Right atrium auricular region (tissue), 2 donors: ENCODE results near the gene CD300LG. TPM values are rescaled to one million over a fixed set of nuclear protein-coding genes. Genes with fewer than 3 reads are reported as not detected.

ENCODE experiments used
- DNase-seq: peaks from one replicate; pipeline ENCODE4 v3.0.0-alpha.2; 2019; ENCODE audit warnings: low spot score
- H3K27ac ChIP-seq, 2 donors: fragments of 200-600 bp; sonication (generic); 1 replicate in 1 of 2; 2 replicates in 1 of 2; pipeline ENCODE4 v1.5.1; 2016 to 2019
- H3K27me3 ChIP-seq, 2 donors: fragments of 200-600 bp; sonication (generic); one replicate each; pipeline versions ENCODE4 v1.5.1 to v1.6.0; 2017 to 2019
- H3K36me3 ChIP-seq: fragments of 200-600 bp; sonication (generic); one replicate; pipeline ENCODE4 v1.5.1; 2016
- H3K4me1 ChIP-seq, 2 donors: fragments of 200-600 bp; sonication (generic); one replicate each; pipeline versions ENCODE4 v1.5.1 to v1.6.0; 2017 to 2019
- H3K4me3 ChIP-seq, 2 donors: fragments of 200-600 bp; sonication (generic); 1 replicate in 1 of 2; 2 replicates in 1 of 2; pipeline ENCODE4 v1.5.1; 2017 to 2019; ENCODE audit warnings: mild to moderate bottlenecking in 1 of 2, moderate library complexity in 1 of 2
- H3K9me3 ChIP-seq, 2 donors: fragments of 200-600 bp; sonication (generic); one replicate each; pipeline ENCODE4 v1.5.1; 2019
- total RNA-seq, 2 donors: library from RNA; depleted of rRNA; stranded (reverse); fragments of >200 nt; gene quantifications; one replicate each; pipeline ENCODE4 v1.1.0, GENCODE V29; 2016
- TF ChIP-seq, protein P1 (sequence below), 2 donors: fragments of 200-600 bp; sonication (generic); IDR thresholded peaks; one replicate each; pipeline ENCODE4 v1.5.1; 2019; ENCODE audit warnings: antibody characterized with exemption in 2 of 2

Gene CD300LG
- total RNA-seq, 2 donors from 2014 or later, result 11.8 to 30.4 TPM

DNA sequence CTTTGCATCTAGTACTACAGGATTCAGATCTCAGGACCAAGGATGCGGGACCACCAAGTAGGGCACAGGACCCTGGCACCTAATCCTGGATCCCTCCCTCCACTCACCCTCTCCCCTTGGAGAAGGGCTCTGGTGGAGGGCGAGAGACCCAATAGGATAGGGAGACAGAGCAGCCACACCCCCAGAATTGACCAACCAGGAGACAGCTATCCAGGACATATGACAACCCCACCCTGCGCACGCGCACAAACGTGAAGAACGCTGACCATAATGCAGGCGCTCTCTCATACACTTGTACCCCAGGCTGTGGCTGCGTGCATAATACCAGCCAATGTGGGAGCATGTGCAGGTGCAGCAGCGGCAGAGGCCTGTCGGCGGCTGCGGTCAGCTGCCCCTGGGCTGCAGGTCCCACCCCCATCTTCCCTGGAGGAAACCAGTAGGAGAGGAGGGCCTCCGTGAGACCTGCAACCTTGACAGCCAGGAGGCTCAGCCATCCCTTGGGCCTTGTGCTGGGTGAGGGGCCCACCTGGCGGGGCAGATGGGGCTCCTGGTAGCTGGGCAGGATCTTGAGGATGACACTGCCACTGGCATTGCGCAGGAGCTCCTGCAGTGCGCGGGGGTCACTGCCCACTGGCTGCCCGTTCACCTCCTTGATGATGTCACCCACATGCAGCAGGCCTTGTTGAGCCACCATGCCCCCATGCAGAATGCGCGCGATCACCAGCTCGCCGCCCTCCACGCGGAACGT is 35.0 kb downstream of the CD300LG start:
- Histone ChIP-seq H3K9me3 (no peaks in the 10 kb centered on the region), H3K27me3 (no peaks in the 10 kb centered on the region), H3K36me3 (peaks cover 24% of the 10 kb centered on the region), H3K4me3 (no peak overlapping the region), H3K4me1 (peaks cover 0 to 18% of the 10 kb centered on the region in 2 donors), H3K27ac (no peak overlapping the region)
- no peak for DNase-seq
- TF ChIP-seq, protein P1, sequence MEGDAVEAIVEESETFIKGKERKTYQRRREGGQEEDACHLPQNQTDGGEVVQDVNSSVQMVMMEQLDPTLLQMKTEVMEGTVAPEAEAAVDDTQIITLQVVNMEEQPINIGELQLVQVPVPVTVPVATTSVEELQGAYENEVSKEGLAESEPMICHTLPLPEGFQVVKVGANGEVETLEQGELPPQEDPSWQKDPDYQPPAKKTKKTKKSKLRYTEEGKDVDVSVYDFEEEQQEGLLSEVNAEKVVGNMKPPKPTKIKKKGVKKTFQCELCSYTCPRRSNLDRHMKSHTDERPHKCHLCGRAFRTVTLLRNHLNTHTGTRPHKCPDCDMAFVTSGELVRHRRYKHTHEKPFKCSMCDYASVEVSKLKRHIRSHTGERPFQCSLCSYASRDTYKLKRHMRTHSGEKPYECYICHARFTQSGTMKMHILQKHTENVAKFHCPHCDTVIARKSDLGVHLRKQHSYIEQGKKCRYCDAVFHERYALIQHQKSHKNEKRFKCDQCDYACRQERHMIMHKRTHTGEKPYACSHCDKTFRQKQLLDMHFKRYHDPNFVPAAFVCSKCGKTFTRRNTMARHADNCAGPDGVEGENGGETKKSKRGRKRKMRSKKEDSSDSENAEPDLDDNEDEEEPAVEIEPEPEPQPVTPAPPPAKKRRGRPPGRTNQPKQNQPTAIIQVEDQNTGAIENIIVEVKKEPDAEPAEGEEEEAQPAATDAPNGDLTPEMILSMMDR (IDR thresholded peaks at IDR 0.05), result no peak

DNA sequence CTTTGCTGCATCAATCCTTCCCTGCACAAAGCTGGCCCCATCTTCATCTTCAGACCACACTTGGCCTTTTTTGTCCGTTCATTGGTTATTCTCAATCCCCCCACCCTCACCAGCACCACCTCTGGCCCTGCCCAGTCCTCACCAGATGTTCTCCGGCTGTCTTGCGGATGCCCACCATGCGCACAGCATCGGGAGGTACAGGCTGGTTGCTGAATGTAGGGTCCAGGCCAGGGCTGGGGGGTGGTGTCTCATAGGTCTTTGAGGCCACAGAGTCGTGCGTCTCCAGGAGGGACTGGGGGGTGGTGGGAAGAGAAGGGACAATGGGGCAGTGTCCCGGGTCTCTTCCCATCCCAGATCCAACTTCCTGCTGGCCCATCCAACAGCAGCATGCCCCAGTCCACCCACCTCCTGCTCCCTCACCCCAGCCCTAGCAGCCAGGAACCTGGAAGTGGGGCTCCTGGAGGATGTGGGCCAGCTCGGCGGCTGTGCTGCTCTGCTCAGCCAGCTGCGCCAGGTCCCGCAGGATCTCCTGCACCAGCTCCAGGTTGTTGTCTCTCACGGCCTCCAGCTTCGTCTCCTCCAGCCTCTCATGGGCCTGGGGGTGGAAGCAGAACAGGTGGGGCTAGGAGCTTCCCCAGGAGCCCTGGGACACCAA is 35.9 kb downstream of the CD300LG start:
- TF ChIP-seq, protein P1 (IDR thresholded peaks at IDR 0.05), result no peak
- Histone ChIP-seq H3K27ac (no peak overlapping the region), H3K9me3 (no peaks in the 10 kb centered on the region), H3K4me3 (no peak overlapping the region), H3K27me3 (no peaks in the 10 kb centered on the region), H3K36me3 (peaks cover 24% of the 10 kb centered on the region), H3K4me1 (peaks cover 0 to 12% of the 10 kb centered on the region in 2 donors)
- no peak for DNase-seq

DNA sequence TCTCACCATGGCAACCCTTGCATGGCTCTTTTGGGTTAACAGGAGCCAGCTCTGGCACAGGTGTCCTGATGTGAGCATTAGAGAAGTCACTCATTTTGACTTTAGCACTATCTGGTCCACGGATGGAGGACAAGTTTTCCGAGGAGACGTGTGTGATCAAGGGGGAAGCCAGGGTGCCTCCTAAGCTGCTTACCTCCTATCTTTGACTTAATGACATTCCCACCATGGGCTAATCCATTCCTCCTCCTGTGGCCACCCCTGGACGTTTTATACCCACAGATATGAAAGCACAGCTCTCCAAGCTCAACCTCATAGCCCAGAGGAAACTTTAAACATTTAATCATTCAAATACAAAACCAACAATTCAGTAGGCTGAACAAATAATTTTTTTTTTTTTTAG is 41.6 kb downstream of the CD300LG start:
- no peak overlapping the region for H3K4me3 ChIP-seq
- no peaks in the 10 kb centered on the region for H3K4me1 ChIP-seq
- TF ChIP-seq, protein P1 (IDR thresholded peaks at IDR 0.05), result no peak
- H3K36me3 ChIP-seq, result no peaks in the 10 kb centered on the region
- no peaks in the 10 kb centered on the region for H3K9me3 ChIP-seq
- H3K27ac ChIP-seq, result no peak overlapping the region
- no peak for DNase-seq
- no peaks in the 10 kb centered on the region for H3K27me3 ChIP-seq

DNA sequence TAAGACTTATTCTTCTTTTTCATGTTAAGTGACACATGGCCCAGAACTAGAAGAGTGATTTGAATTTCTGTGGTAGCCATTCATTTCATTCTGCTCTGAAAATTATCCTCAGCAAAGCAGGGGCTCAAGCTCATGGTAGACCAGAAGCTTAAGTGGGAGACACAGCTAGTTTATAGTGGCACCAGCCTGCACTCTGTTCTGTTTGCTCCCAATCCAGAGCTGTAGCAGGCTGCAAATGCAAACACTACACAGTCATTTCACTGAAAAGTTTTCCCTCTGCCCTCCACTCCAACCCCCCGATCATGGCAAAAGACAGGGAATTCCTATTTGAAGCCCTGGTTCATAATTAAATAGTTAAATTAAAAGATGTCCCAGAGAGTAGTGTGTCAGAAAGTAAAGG is 43.3 kb downstream of the CD300LG start:
- H3K36me3 ChIP-seq, result no peaks in the 10 kb centered on the region
- H3K4me3 ChIP-seq, result no peak overlapping the region
- TF ChIP-seq, protein P1 (IDR thresholded peaks at IDR 0.05), result no peak

DNA sequence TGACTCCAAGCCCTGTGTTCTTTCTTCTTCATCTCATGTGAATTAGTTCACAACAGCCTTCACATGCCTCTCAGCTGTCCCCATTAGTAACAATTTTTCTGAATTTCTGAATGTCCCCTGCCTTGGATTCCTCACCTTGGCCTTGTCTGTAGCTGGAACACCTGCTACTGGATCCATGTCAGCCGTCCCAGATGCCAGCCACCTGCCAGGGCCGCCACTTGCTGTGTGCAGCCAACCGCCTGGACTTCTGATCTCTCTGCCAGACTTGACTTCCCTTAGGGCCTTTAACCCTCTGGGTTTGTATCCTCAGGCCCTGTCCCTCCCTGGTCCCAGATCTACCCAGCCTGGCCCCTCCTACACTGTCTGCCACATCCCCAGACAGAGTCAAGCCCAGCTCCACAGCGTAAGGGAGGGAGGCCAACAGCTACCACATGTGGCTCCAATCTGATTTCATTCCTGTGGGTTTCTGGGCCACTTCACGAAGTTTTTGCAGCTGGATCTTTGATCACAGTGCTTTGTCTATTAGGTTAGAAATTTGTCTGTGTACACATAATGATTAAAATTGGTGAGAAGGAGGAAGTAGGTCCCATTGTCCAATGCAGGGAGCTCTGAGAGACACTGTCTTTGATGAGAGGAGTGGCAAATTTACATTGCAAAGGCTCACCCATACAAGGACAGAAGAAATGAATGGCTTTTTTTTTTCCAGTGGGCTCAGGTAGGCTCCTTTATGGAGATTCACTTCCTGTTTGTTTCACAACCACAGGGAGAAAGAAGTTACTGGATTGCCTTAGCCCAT is 45.1 kb downstream of the CD300LG start:
- no peak overlapping the region for H3K4me3 ChIP-seq
- TF ChIP-seq, protein P1 (IDR thresholded peaks at IDR 0.05), result no peak
- H3K36me3 ChIP-seq, result no peaks in the 10 kb centered on the region
- DNase-seq, result no peak
- no peaks in the 10 kb centered on the region for H3K9me3 ChIP-seq
- no peaks in the 10 kb centered on the region for H3K27me3 ChIP-seq
- no peaks in the 10 kb centered on the region for H3K4me1 ChIP-seq
- no peak overlapping the region for H3K27ac ChIP-seq

More for the DNA sequence above, 43.3 kb downstream of the CD300LG start:
- no peaks in the 10 kb centered on the region for H3K4me1 ChIP-seq
- no peak for DNase-seq
- no peaks in the 10 kb centered on the region for H3K9me3 ChIP-seq
- H3K27me3 ChIP-seq, result no peaks in the 10 kb centered on the region
- no peak overlapping the region for H3K27ac ChIP-seq
